Ramos (cell line): ENCODE data around the gene SKIDA1.

ENCODE experiments used
- in situ Hi-C: fragments of 300-500 bp; cut with MboI; formaldehyde crosslinking; loops from one replicate; pipeline ENCODE4 v1.14.3; 2022; ENCODE audit warnings: low sequenced_read_pairs; ENCODE audit not compliant: unreplicated experiment

SKIDA1 gene

GRCh38 chr10:21503542-21503941, 21.9 kb downstream of the SKIDA1 start:
- in situ Hi-C loops, result no loop called here

- in situ Hi-C loops, result no loop called here
Measured at GRCh38 chr10:21502348-21502740, 23.1 kb downstream of the SKIDA1 start.

GRCh38 chr10:21501731-21502347, 23.6 kb downstream of the SKIDA1 start:
- in situ Hi-C loops, result no loop called here

GRCh38 chr10:21501091-21501490, 24.4 kb downstream of the SKIDA1 start:
- in situ Hi-C loops, result no loop called here

- in situ Hi-C loops, result no loop called here
Measured at GRCh38 chr10:21500578-21500910, 24.9 kb downstream of the SKIDA1 start.

- in situ Hi-C loops, result loop anchor here (10.0 to 25.0 kb wide), 2 partner anchors 235 to 1487 kb away; no protein-coding TSS in a partner anchor
Measured at GRCh38 chr10:21499701-21500577, 25.5 kb downstream of the SKIDA1 start.

GRCh38 chr10:21498986-21499385, 26.5 kb downstream of the SKIDA1 start:
- in situ Hi-C loops, result loop anchor here (10.0 to 25.0 kb wide), 2 partner anchors 236 to 1488 kb away; no protein-coding TSS in a partner anchor

GRCh38 chr10:21498377-21498776, 27.1 kb downstream of the SKIDA1 start:
- in situ Hi-C loops, result loop anchor here (10.0 to 25.0 kb wide), 2 partner anchors 236 to 1489 kb away; no protein-coding TSS in a partner anchor

GRCh38 chr10:21497177-21497807, 28.2 kb downstream of the SKIDA1 start:
- in situ Hi-C loops, result loop anchor here (10.0 to 25.0 kb wide), 2 partner anchors 238 to 1490 kb away; no protein-coding TSS in a partner anchor

- in situ Hi-C loops, result loop anchor here (10.0 to 25.0 kb wide), 2 partner anchors 238 to 1491 kb away; no protein-coding TSS in a partner anchor
Measured at GRCh38 chr10:21496343-21497176, 28.9 kb downstream of the SKIDA1 start.

GRCh38 chr10:21495752-21496342, 29.6 kb downstream of the SKIDA1 start:
- in situ Hi-C loops, result loop anchor here (10.0 to 25.0 kb wide), 2 partner anchors 239 to 1491 kb away; no protein-coding TSS in a partner anchor

GRCh38 chr10:21495002-21495751, 30.3 kb downstream of the SKIDA1 start:
- in situ Hi-C loops, result loop anchor here (10.0 to 25.0 kb wide), 2 partner anchors 240 to 1492 kb away; no protein-coding TSS in a partner anchor

- in situ Hi-C loops, result loop anchor here (10.0 to 25.0 kb wide), 2 partner anchors 240 to 1493 kb away; no protein-coding TSS in a partner anchor
Measured at GRCh38 chr10:21494191-21495001, 31.1 kb downstream of the SKIDA1 start.

GRCh38 chr10:21493784-21494183, 31.7 kb downstream of the SKIDA1 start:
- in situ Hi-C loops, result loop anchor here (10.0 to 25.0 kb wide), 2 partner anchors 241 to 1494 kb away; no protein-coding TSS in a partner anchor

- in situ Hi-C loops, result loop anchor here (10.0 to 25.0 kb wide), 2 partner anchors 242 to 1495 kb away; no protein-coding TSS in a partner anchor
Measured at GRCh38 chr10:21492421-21492820, 33.1 kb downstream of the SKIDA1 start.

- in situ Hi-C loops, result loop anchor here (10.0 to 25.0 kb wide), 2 partner anchors 244 to 1497 kb away; no protein-coding TSS in a partner anchor
Measured at GRCh38 chr10:21490711-21491105, 34.8 kb downstream of the SKIDA1 start.

GRCh38 chr10:21490028-21490710, 35.3 kb downstream of the SKIDA1 start:
- in situ Hi-C loops, result loop anchor here (10.0 to 25.0 kb wide), 2 partner anchors 245 to 1497 kb away; no protein-coding TSS in a partner anchor
